Mesodermal cell (in vitro differentiated cells): ENCODE results near the gene EEF2.
"Not testable (repeated sequence)": the region's sequence is repeated elsewhere in the genome, so short reads cannot be mapped to it uniquely, and the experiment has no call there.

Source experiments
- H3K27ac ChIP-seq: 2 replicates; pipeline ENCODE4 v1.7.0; 2013; ENCODE audit warnings: mild to moderate bottlenecking, low read depth, low read length, moderate library complexity; ENCODE audit not compliant: severe bottlenecking
- H3K36me3 ChIP-seq: 2 replicates; pipeline ENCODE4 v1.7.1; 2013; ENCODE audit warnings: mild to moderate bottlenecking, low read length, moderate library complexity; ENCODE audit not compliant: control insufficient read depth, insufficient read depth
- H3K4me1 ChIP-seq: one replicate; pipeline ENCODE4 v1.7.1; 2013; ENCODE audit warnings: mild to moderate bottlenecking, low read length; ENCODE audit not compliant: insufficient read depth, control insufficient read depth, poor library complexity, severe bottlenecking
- H3K4me3 ChIP-seq: 2 replicates; pipeline ENCODE4 v1.7.0; 2013; ENCODE audit warnings: low read length, control low read depth, mild to moderate bottlenecking; ENCODE audit not compliant: insufficient read depth, poor library complexity, severe bottlenecking; ENCODE audit errors: extremely low read depth
- H3K9me3 ChIP-seq: 2 replicates; pipeline ENCODE4 v1.7.1; 2013; ENCODE audit warnings: mild to moderate bottlenecking, low read length, moderate library complexity; ENCODE audit not compliant: control insufficient read depth
- WGBS, 2 experiments: methylation state at CpG; one replicate each; pipeline ENCODE4 v1.1.5; 2013; ENCODE audit warnings: missing lambda C conversion rate in 2 of 2; ENCODE audit not compliant: insufficient coverage in 2 of 2; 5-methylcytosine and 5-hydroxymethylcytosine counted together

Gene EEF2

GRCh38 chr19:4005436-4005835 is 20.2 kb upstream of the EEF2 start:
- H3K4me3 ChIP-seq, H3K36me3 ChIP-seq, H3K27ac ChIP-seq, H3K9me3 ChIP-seq: not testable (repeated sequence)
- WGBS, 2 experiments = 91% methylated on average over 9 of the region's 9 CpGs
- peaks cover 11% of the 10 kb centered on the region for H3K4me1 ChIP-seq

GRCh38 chr19:4000798-4001197 is 15.5 kb upstream of the EEF2 start:
- 84 to 89% methylated on average over 3 to 4 of the region's 5 CpGs for WGBS, 2 experiments
- not testable (repeated sequence) for H3K4me3 ChIP-seq, H3K36me3 ChIP-seq, H3K4me1 ChIP-seq, H3K27ac ChIP-seq, H3K9me3 ChIP-seq

- H3K4me1 ChIP-seq, H3K4me3 ChIP-seq, H3K36me3 ChIP-seq, H3K27ac ChIP-seq, H3K9me3 ChIP-seq: not testable (repeated sequence)
- WGBS, 2 experiments = 95 to 98% methylated on average over 22 to 23 of the region's 29 CpGs
These were observed 13.6 kb upstream of the EEF2 start for GRCh38 chr19:3998667-3999412.

GRCh38 chr19:3995607-3996006 is 10.3 kb upstream of the EEF2 start:
- Histone ChIP-seq H3K27ac (no peak overlapping the region), H3K4me3 (no peak overlapping the region), H3K36me3 (no peaks in the 10 kb centered on the region), H3K9me3 (no peaks in the 10 kb centered on the region), H3K4me1 (no peaks in the 10 kb centered on the region)
- WGBS, 2 experiments = 84 to 95% methylated on average over 2 to 5 of the region's 6 CpGs

GRCh38 chr19:3990815-3991117 is 5.5 kb upstream of the EEF2 start:
- WGBS, 2 experiments = 81 to 83% methylated on average over 1 to 2 of the region's 3 CpGs
- Histone ChIP-seq H3K4me3 (no peak overlapping the region), H3K9me3 (no peaks in the 10 kb centered on the region), H3K36me3 (no peaks in the 10 kb centered on the region), H3K4me1 (peaks cover 18% of the 10 kb centered on the region), H3K27ac (no peak overlapping the region)

GRCh38 chr19:3987619-3988371 is 2.5 kb upstream of the EEF2 start:
- H3K4me1 ChIP-seq = peaks cover 29% of the 10 kb centered on the region
- H3K4me3 ChIP-seq = peak overlapping the region; percentile 21
- no peak overlapping the region for H3K27ac ChIP-seq
- WGBS, 2 experiments = 7 to 33% methylated on average over 15 to 23 of the region's 30 CpGs
- peaks cover 21% of the 10 kb centered on the region for H3K36me3 ChIP-seq
- H3K9me3 ChIP-seq = no peaks in the 10 kb centered on the region

- WGBS, 2 experiments = 0 to 3% methylated on average over 7 to 12 of the region's 21 CpGs
- H3K9me3 ChIP-seq = no peaks in the 10 kb centered on the region
These were observed 1.2 kb upstream of the EEF2 start for GRCh38 chr19:3986260-3987041.

GRCh38 chr19:3985643-3986259 is 488 bp upstream of the EEF2 start:
- Histone ChIP-seq H3K4me3 (peak overlapping the region; percentile 97), H3K27ac (no peak overlapping the region), H3K9me3 (no peaks in the 10 kb centered on the region), H3K4me1 (peaks cover 36% of the 10 kb centered on the region), H3K36me3 (peaks cover 41% of the 10 kb centered on the region)
- WGBS, 2 experiments = 6 to 17% methylated on average over 2 to 6 of the region's 19 CpGs

More at GRCh38 chr19:3986260-3987041, 1.2 kb upstream of the EEF2 start:
- Histone ChIP-seq H3K27ac (peak overlapping the region; percentile 33), H3K4me3 (peak overlapping the region; percentile 21), H3K4me1 (peaks cover 33% of the 10 kb centered on the region), H3K36me3 (peaks cover 34% of the 10 kb centered on the region)

- peak overlapping the region; percentile 99 for H3K27ac ChIP-seq
- 0% methylated on average over 8 to 10 of the region's 10 CpGs for WGBS, 2 experiments
- peak overlapping the region; percentile 97 for H3K4me3 ChIP-seq
These were observed 717 bp downstream of the EEF2 start for GRCh38 chr19:3984584-3984907.

GRCh38 chr19:3983936-3984583 is 1.2 kb downstream of the EEF2 start:
- WGBS, 2 experiments = 31 to 38% methylated on average over 26 to 30 of the region's 30 CpGs
- H3K27ac ChIP-seq = peak overlapping the region; percentile 99

More at GRCh38 chr19:3984584-3984907, 717 bp downstream of the EEF2 start:
- peaks cover 36% of the 10 kb centered on the region for H3K4me1 ChIP-seq
- no peaks in the 10 kb centered on the region for H3K9me3 ChIP-seq
- peaks cover 53% of the 10 kb centered on the region for H3K36me3 ChIP-seq

More at GRCh38 chr19:3983936-3984583, 1.2 kb downstream of the EEF2 start:
- peaks cover 36% of the 10 kb centered on the region for H3K4me1 ChIP-seq
- peaks cover 58% of the 10 kb centered on the region for H3K36me3 ChIP-seq
- H3K9me3 ChIP-seq = no peaks in the 10 kb centered on the region
- peak overlapping the region; percentile 97 for H3K4me3 ChIP-seq
